ENCODE results near the gene NBR1.
"Not testable (repeated sequence)": the region's sequence is repeated elsewhere in the genome, so short reads cannot be mapped to it uniquely, and the experiment has no call there.

Gene NBR1

DNA sequence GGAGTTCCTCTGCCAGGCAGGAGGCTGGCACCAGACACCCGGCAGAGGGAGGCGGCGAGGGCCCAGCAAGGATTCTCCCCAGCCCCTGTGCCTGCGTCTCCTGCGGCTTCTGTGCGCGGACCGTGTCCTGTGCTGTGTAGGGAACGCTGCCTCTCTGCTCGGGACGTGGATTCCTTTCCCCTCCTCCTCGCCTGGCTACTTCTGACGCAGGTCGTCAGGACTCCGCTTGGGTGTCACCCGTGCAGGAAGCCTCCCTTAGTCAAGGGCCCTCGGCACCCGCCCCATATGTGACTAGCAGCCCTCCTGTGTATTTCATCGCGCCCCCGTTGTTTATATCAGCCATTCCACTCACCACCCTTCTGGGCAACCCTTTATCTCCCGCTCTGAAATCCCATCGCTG, 75.4 kb downstream of the NBR1 start:
- not testable (repeated sequence) for DNase-seq (ENCODE audit: low read depth)
